Activated naive CD4-positive, alpha-beta T cell treated with anti-CD3 and anti-CD28 coated beads for 36 hours (primary cell): ENCODE results near the gene METTL25. TPM values are rescaled to one million over a fixed set of nuclear protein-coding genes. Genes with fewer than 3 reads are reported as not detected.

Experiments
- CTCF ChIA-PET: fragments of 350-600 bp; sonication (Branson Sonifier 250); formaldehyde crosslinking; loops from one replicate; lab custom pipeline; 2021; ENCODE audit warnings: antibody characterized with exemption; lab: Charles Lee
- DNase-seq: peaks from one replicate; pipeline ENCODE4 v3.0.0-alpha.2; 2020
- H3K27ac Mint-ChIP-seq: one replicate; pipeline ENCODE4 v1.8.0; 2021; ENCODE audit warnings: mild to moderate bottlenecking, mixed read lengths
- H3K27me3 Mint-ChIP-seq: one replicate; pipeline ENCODE4 v1.8.0; 2021; ENCODE audit warnings: low read depth, mixed read lengths
- H3K36me3 Mint-ChIP-seq: one replicate; pipeline ENCODE4 v1.8.0; 2021; ENCODE audit warnings: low read depth, mixed read lengths
- H3K4me1 Mint-ChIP-seq: one replicate; pipeline ENCODE4 v1.8.0; 2021; ENCODE audit warnings: low read depth, mixed read lengths
- H3K4me3 Mint-ChIP-seq: one replicate; pipeline ENCODE4 v1.8.0; 2021; ENCODE audit warnings: mild to moderate bottlenecking, moderate library complexity, mixed read lengths
- H3K9me3 Mint-ChIP-seq: one replicate; pipeline ENCODE4 v1.8.0; 2021; ENCODE audit warnings: mixed read lengths
- intact Hi-C: fragments of 100-400 bp; cut with micrococcal nuclease; formaldehyde crosslinking; loops from one replicate; pipeline ENCODE4 v1.15.1; 2023
- total RNA-seq, 2 experiments: library from RNA; stranded (reverse); gene quantifications; one replicate each; pipeline ENCODE4 v1.2.3, GENCODE V29; 2021

Gene METTL25
- total RNA-seq, 2 experiments from 2014 or later = 4.1 to 5.7 TPM

GRCh38 chr12:82479511-82479910 is 121.2 kb downstream of the METTL25 start:
- DNase-seq = no peak
- intact Hi-C loops = no loop called here
- Mint-ChIP-seq H3K36me3 (peaks cover 19% of the 10 kb centered on the region), H3K27ac (no peak overlapping the region), H3K4me3 (no peak overlapping the region), H3K27me3 (no peaks in the 10 kb centered on the region), H3K4me1 (no peaks in the 10 kb centered on the region), H3K9me3 (peaks cover 21% of the 10 kb centered on the region)
- CTCF ChIA-PET = no interaction called here

DNA sequence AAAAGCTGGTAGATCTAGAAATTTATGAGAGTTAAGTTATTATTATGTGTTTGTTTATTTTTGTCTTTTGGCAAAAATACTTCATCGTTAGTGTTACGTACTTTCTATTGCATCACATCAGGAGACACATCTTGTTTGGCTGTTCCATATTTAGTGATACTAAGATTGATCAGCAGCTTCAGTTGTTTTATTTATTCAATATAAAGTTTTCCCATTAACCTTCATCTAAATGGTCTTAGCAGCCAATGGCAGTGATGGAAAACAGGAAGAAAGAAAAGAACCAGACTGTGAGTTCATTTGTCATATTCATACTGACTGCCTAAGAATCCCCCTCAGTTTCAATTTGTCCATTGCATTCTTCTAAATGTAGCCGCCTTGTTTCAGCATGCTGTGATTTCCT is 122.3 kb downstream of the METTL25 start:
- no peak for DNase-seq
- H3K4me3 Mint-ChIP-seq = no peak overlapping the region
- no peaks in the 10 kb centered on the region for H3K27me3 Mint-ChIP-seq
- H3K36me3 Mint-ChIP-seq = peaks cover 12% of the 10 kb centered on the region
- intact Hi-C loops = no loop called here
- H3K27ac Mint-ChIP-seq = no peak overlapping the region
- H3K4me1 Mint-ChIP-seq = no peaks in the 10 kb centered on the region
- H3K9me3 Mint-ChIP-seq = peaks cover 27% of the 10 kb centered on the region
- CTCF ChIA-PET = no interaction called here

- intact Hi-C loops = no loop called here
- no peak for DNase-seq
- H3K36me3 Mint-ChIP-seq = peaks cover 12% of the 10 kb centered on the region
- H3K27me3 Mint-ChIP-seq = no peaks in the 10 kb centered on the region
- H3K9me3 Mint-ChIP-seq = peaks cover 27% of the 10 kb centered on the region
- H3K4me3 Mint-ChIP-seq = no peak overlapping the region
- no peak overlapping the region for H3K27ac Mint-ChIP-seq
- no peaks in the 10 kb centered on the region for H3K4me1 Mint-ChIP-seq
- CTCF ChIA-PET = no interaction called here
These were observed 123.6 kb downstream of the METTL25 start for GRCh38 chr12:82481954-82482353.

- no peak overlapping the region for H3K27ac Mint-ChIP-seq
- no peak overlapping the region for H3K4me3 Mint-ChIP-seq
- peaks cover 39% of the 10 kb centered on the region for H3K9me3 Mint-ChIP-seq
- intact Hi-C loops = no loop called here
- no peak for DNase-seq
- H3K4me1 Mint-ChIP-seq = no peaks in the 10 kb centered on the region
- no peaks in the 10 kb centered on the region for H3K27me3 Mint-ChIP-seq
- CTCF ChIA-PET = no interaction called here
- peaks cover 2% of the 10 kb centered on the region for H3K36me3 Mint-ChIP-seq
These were observed 128.4 kb downstream of the METTL25 start for GRCh38 chr12:82486524-82487235.

- H3K27me3 Mint-ChIP-seq = peaks cover 8% of the 10 kb centered on the region
- CTCF ChIA-PET = interaction anchor here (0.8 kb wide), 1 partner anchor 852 kb away, joined by 3 read pairs; no protein-coding TSS in a partner anchor
These were observed 146.1 kb downstream of the METTL25 start for GRCh38 chr12:82504409-82504808.

DNA sequence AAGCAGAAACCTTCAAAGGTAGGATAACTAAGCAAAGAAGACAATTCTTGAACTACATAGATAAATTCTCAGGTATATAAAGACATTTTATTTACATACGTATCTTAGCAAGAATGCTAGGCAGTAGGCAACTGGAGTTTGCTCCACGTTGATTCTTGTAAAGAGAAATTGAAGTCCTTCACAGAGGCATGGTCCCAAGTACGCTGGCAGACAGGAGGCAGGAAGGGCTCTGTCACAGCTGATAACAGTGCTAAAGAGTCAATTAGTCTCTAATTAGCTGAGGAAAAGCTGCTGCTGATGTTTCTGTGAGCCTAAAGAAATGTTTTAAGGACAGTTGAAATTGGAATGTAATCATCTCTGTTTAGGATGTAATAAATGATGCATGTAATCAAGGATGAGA is 146.8 kb downstream of the METTL25 start:
- Mint-ChIP-seq H3K4me3 (no peak overlapping the region), H3K4me1 (no peaks in the 10 kb centered on the region), H3K27ac (no peak overlapping the region), H3K9me3 (no peaks in the 10 kb centered on the region), H3K36me3 (no peaks in the 10 kb centered on the region), H3K27me3 (peaks cover 8% of the 10 kb centered on the region)
- intact Hi-C loops = no loop called here
- DNase-seq = no peak
- CTCF ChIA-PET = interaction anchor here (0.8 kb wide), 1 partner anchor 852 kb away, joined by 3 read pairs; no protein-coding TSS in a partner anchor

More at GRCh38 chr12:82504409-82504808, 146.1 kb downstream of the METTL25 start:
- Mint-ChIP-seq H3K9me3 (no peaks in the 10 kb centered on the region), H3K27ac (no peak overlapping the region), H3K4me1 (no peaks in the 10 kb centered on the region), H3K4me3 (no peak overlapping the region), H3K36me3 (no peaks in the 10 kb centered on the region)
- intact Hi-C loops = no loop called here
- DNase-seq = no peak

- H3K27me3 Mint-ChIP-seq = peaks cover 8% of the 10 kb centered on the region
- no peaks in the 10 kb centered on the region for H3K4me1 Mint-ChIP-seq
- intact Hi-C loops = no loop called here
- CTCF ChIA-PET = no interaction called here
- no peak for DNase-seq
- no peak overlapping the region for H3K4me3 Mint-ChIP-seq
- H3K9me3 Mint-ChIP-seq = no peaks in the 10 kb centered on the region
- H3K36me3 Mint-ChIP-seq = no peaks in the 10 kb centered on the region
- no peak overlapping the region for H3K27ac Mint-ChIP-seq
These were observed 149.4 kb downstream of the METTL25 start for GRCh38 chr12:82507686-82508085.

GRCh38 chr12:82510386-82510785 is 152.1 kb downstream of the METTL25 start:
- intact Hi-C loops = no loop called here
- Mint-ChIP-seq H3K27ac (no peak overlapping the region), H3K27me3 (no peaks in the 10 kb centered on the region), H3K36me3 (no peaks in the 10 kb centered on the region), H3K4me3 (no peak overlapping the region), H3K9me3 (no peaks in the 10 kb centered on the region), H3K4me1 (no peaks in the 10 kb centered on the region)
- no peak for DNase-seq
- CTCF ChIA-PET = no interaction called here

DNA sequence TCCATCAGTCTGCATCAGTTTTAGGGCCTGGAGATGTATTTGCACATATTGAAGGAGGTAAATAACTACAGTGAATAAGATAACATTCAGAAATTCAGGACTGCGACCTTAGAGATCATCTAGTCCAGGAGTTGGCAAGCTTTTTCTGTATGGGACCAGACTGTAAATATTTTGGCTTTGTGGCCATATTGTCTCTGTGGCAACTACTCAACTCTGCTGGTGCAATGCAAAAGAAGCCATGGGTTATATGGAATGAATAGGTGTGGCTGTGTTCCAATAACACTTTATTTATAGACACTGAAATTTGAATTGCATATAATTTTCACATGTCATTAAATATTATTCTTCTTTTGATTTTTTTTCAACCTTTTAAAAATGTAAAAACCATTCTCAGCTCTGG is 156.6 kb downstream of the METTL25 start:
- Mint-ChIP-seq H3K4me1 (no peaks in the 10 kb centered on the region), H3K27me3 (no peaks in the 10 kb centered on the region), H3K36me3 (no peaks in the 10 kb centered on the region), H3K27ac (no peak overlapping the region), H3K9me3 (no peaks in the 10 kb centered on the region), H3K4me3 (no peak overlapping the region)
- intact Hi-C loops = no loop called here
- DNase-seq = no peak
- CTCF ChIA-PET = no interaction called here

DNA sequence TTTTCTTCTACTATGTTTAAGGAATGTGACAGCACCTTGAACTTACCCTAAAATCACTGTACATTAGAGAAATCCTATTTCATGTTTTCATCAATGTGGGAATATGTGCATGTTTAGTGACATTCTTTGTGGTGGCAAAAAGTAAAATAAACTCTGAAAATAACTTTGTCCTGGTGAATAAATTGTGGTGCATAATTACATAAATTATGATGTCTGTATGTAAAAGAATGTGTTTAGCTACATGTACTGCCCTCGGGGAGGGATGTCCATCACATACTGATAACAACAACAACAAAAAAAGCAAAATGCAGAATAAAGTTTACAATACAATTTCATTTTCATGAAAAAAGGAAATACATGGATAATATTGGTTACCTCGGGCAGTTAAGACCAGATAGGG is 157.3 kb downstream of the METTL25 start:
- H3K9me3 Mint-ChIP-seq = no peaks in the 10 kb centered on the region
- no peaks in the 10 kb centered on the region for H3K27me3 Mint-ChIP-seq
- H3K4me3 Mint-ChIP-seq = no peak overlapping the region
- H3K4me1 Mint-ChIP-seq = no peaks in the 10 kb centered on the region
- no peak for DNase-seq
- H3K36me3 Mint-ChIP-seq = no peaks in the 10 kb centered on the region
- CTCF ChIA-PET = no interaction called here
- H3K27ac Mint-ChIP-seq = no peak overlapping the region
- intact Hi-C loops = no loop called here

- no peaks in the 10 kb centered on the region for H3K4me1 Mint-ChIP-seq
- no peaks in the 10 kb centered on the region for H3K9me3 Mint-ChIP-seq
- no peak overlapping the region for H3K4me3 Mint-ChIP-seq
- DNase-seq = no peak
- no peak overlapping the region for H3K27ac Mint-ChIP-seq
- CTCF ChIA-PET = interaction anchor here (1.4 kb wide), 1 partner anchor 9 kb away, joined by 3 read pairs; no protein-coding TSS in a partner anchor
- peaks cover under 1% of the 10 kb centered on the region for H3K27me3 Mint-ChIP-seq
- H3K36me3 Mint-ChIP-seq = no peaks in the 10 kb centered on the region
- intact Hi-C loops = no loop called here
These were observed 158.7 kb downstream of the METTL25 start for GRCh38 chr12:82517027-82517426.

DNA sequence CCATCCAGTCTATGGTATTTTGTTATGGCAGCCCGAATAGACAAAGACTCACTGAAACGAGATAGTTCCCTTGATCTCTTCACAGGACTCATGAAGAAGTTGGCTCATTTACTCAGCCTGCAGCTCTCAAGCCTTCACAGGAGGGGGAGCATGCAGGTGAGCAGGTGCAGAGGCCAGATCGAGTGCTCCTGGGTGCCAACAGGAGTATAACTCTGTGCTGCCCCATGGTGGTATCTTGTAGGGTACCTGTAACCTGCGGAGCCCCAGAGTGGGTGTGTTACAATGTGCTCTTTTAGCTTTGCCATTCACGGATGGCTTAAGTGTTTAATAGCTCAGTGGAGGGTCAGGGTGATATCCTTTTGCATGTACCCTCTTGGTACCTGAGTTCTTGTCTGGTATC is 159.5 kb downstream of the METTL25 start:
- intact Hi-C loops = no loop called here
- Mint-ChIP-seq H3K9me3 (no peaks in the 10 kb centered on the region), H3K27ac (no peak overlapping the region), H3K27me3 (peaks cover 4% of the 10 kb centered on the region), H3K4me1 (no peaks in the 10 kb centered on the region), H3K4me3 (no peak overlapping the region), H3K36me3 (no peaks in the 10 kb centered on the region)
- no peak for DNase-seq
- CTCF ChIA-PET = interaction anchor here (1.4 kb wide), 1 partner anchor 8 kb away, joined by 3 read pairs; no protein-coding TSS in a partner anchor

DNA sequence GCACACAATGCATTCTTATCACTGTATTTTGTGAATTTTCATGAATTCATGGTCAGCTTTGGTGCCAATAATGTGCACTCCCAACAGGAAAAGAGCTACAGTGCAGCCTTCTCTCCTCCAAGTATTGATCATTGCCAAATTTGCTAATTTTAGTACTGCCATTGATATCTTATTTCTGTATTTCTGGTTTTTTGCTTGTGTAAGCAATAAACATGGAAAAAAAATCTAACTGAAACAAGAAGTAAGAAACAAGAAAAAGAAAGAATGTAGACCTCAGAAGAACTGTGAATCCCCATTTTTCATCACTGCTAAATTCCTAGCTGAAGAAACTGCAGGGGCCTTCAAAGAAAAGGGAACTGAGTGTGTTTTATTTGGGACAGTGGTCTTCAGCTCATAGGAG is 161.2 kb downstream of the METTL25 start:
- H3K4me3 Mint-ChIP-seq = no peak overlapping the region
- no peak for DNase-seq
- no peaks in the 10 kb centered on the region for H3K36me3 Mint-ChIP-seq
- H3K27me3 Mint-ChIP-seq = peaks cover 4% of the 10 kb centered on the region
- CTCF ChIA-PET = interaction anchor here (1.0 kb wide), 1 partner anchor 10 kb away, joined by 3 read pairs; no protein-coding TSS in a partner anchor
- H3K9me3 Mint-ChIP-seq = no peaks in the 10 kb centered on the region
- no peak overlapping the region for H3K27ac Mint-ChIP-seq
- intact Hi-C loops = no loop called here
- no peaks in the 10 kb centered on the region for H3K4me1 Mint-ChIP-seq
